HEK293 (cell line): ENCODE data around the gene SS18L1.

Experiments used
- CTCF ChIA-PET: fragments of 350-600 bp; formaldehyde crosslinking; extraction: SDS; loops from one replicate; lab custom pipeline; 2021; ENCODE audit warnings: antibody characterized with exemption; lab: Yijun Ruan, JAX
- POLR2A ChIA-PET: fragments of 300-600 bp; formaldehyde crosslinking; extraction: SDS; loops from one replicate; lab custom pipeline; 2020; ENCODE audit warnings: antibody characterized with exemption, inconsistent platforms; lab: Yijun Ruan, JAX
- H3K27ac ChIP-seq: fragments of 200-500 bp; sonication (Bioruptor generic); 2 replicates; pipeline ENCODE4 v1.5.1; 2014; ENCODE audit warnings: low read depth, low read length, control low read depth, inconsistent platforms; ENCODE audit errors: extremely low read depth
- H3K36me3 ChIP-seq, 2 experiments: fragments of 200-500 bp in 1 of 2; sonication (Bioruptor generic) in 1 of 2; 1 replicate in 1 of 2; 2 replicates in 1 of 2; pipeline ENCODE4 v1.5.1; 2014 to 2017; ENCODE audit warnings: inconsistent platforms in 2 of 2, low read length in 2 of 2; ENCODE audit not compliant: control insufficient read depth in 2 of 2, insufficient read depth in 1 of 2
- H3K4me1 ChIP-seq: fragments of 200-500 bp; sonication (Bioruptor generic); 2 replicates; pipeline ENCODE4 v1.5.1; 2014; ENCODE audit warnings: mild to moderate bottlenecking, low read length, inconsistent platforms; ENCODE audit not compliant: control insufficient read depth, insufficient read depth
- H3K4me3 ChIP-seq: 2 replicates; pipeline ENCODE4 v1.5.1; 2011; ENCODE audit warnings: low read depth, mild to moderate bottlenecking, control low read depth, low read length, moderate library complexity
- H3K9me3 ChIP-seq: fragments of 200-500 bp; sonication (Bioruptor generic); 2 replicates; pipeline ENCODE4 v1.5.1; 2014; ENCODE audit warnings: low read depth, low read length, inconsistent platforms; ENCODE audit not compliant: control insufficient read depth, insufficient read depth
- FEZF1 ChIP-seq: fragments of 450-650 bp; formaldehyde crosslinking; IDR thresholded peaks from 2 replicates; pipeline ENCODE4 v1.5.1; 2016; ENCODE audit warnings: missing biosample characterization, missing genetic modification characterization
- GLI4 ChIP-seq: fragments of 450-650 bp; formaldehyde crosslinking; IDR thresholded peaks from 2 replicates; pipeline ENCODE4 v1.5.1; 2016; ENCODE audit warnings: missing biosample characterization, missing genetic modification characterization
- HOXD13 ChIP-seq: sonication (generic); formaldehyde crosslinking; IDR thresholded peaks from 2 replicates; pipeline ENCODE4 v1.8.0; 2022; ENCODE audit warnings: missing genetic modification reagents, borderline replicate concordance
- PRDM1 ChIP-seq: fragments of 450-650 bp; formaldehyde crosslinking; IDR thresholded peaks from 2 replicates; pipeline ENCODE4; 2016; ENCODE audit warnings: missing biosample characterization, missing genetic modification characterization
- ZBTB17 ChIP-seq: fragments of 450-650 bp; formaldehyde crosslinking; IDR thresholded peaks from 2 replicates; pipeline ENCODE4 v1.5.1; 2016; ENCODE audit warnings: missing biosample characterization, missing genetic modification characterization
- ZBTB48 ChIP-seq: fragments of 450-650 bp; formaldehyde crosslinking; IDR thresholded peaks from 2 replicates; pipeline ENCODE4 v1.5.1; 2016; ENCODE audit warnings: missing biosample characterization, missing genetic modification characterization
- ZBTB8A ChIP-seq: fragments of 450-650 bp; formaldehyde crosslinking; IDR thresholded peaks from 2 replicates; pipeline ENCODE4 v1.5.1; 2016; ENCODE audit warnings: missing biosample characterization, missing genetic modification characterization
- ZNF16 ChIP-seq: fragments of 450-650 bp; formaldehyde crosslinking; IDR thresholded peaks from 2 replicates; pipeline ENCODE4 v1.5.1; 2016; ENCODE audit warnings: low read depth, missing biosample characterization, missing genetic modification characterization
- ZNF211 ChIP-seq: fragments of 450-650 bp; formaldehyde crosslinking; IDR thresholded peaks from 2 replicates; pipeline ENCODE4 v1.5.1; 2016; ENCODE audit warnings: low read depth, missing biosample characterization, missing genetic modification characterization
- ZNF280C ChIP-seq: fragments of 450-650 bp; formaldehyde crosslinking; IDR thresholded peaks from 2 replicates; pipeline ENCODE4 v1.5.1; 2016; ENCODE audit warnings: missing biosample characterization, missing genetic modification characterization
- ZNF354C ChIP-seq: fragments of 450-650 bp; formaldehyde crosslinking; IDR thresholded peaks from 2 replicates; pipeline ENCODE4 v1.5.1; 2016; ENCODE audit warnings: missing biosample characterization, missing genetic modification characterization, low read depth, borderline replicate concordance
- ZNF398 ChIP-seq: fragments of 450-650 bp; formaldehyde crosslinking; IDR thresholded peaks from 2 replicates; pipeline ENCODE4 v1.5.1; 2017; ENCODE audit warnings: missing biosample characterization, missing genetic modification characterization
- ZNF416 ChIP-seq: fragments of 450-650 bp; formaldehyde crosslinking; IDR thresholded peaks from 2 replicates; pipeline ENCODE4 v1.5.1; 2016; ENCODE audit warnings: missing biosample characterization, missing genetic modification characterization
- ZNF426 ChIP-seq: fragments of 450-650 bp; formaldehyde crosslinking; IDR thresholded peaks from 2 replicates; pipeline ENCODE4 v1.5.1; 2017; ENCODE audit warnings: missing biosample characterization, missing genetic modification characterization, mild to moderate bottlenecking, inconsistent platforms, moderate library complexity
- ZNF449 ChIP-seq: fragments of 450-650 bp; formaldehyde crosslinking; IDR thresholded peaks from 2 replicates; pipeline ENCODE4 v1.5.1; 2017; ENCODE audit warnings: missing biosample characterization, mild to moderate bottlenecking, missing genetic modification characterization, moderate library complexity
- ZNF660 ChIP-seq: fragments of 450-650 bp; IDR thresholded peaks from 2 replicates; pipeline ENCODE4 v1.5.1; 2018; ENCODE audit warnings: missing biosample characterization, mild to moderate bottlenecking, missing genetic modification characterization
- ZNF670 ChIP-seq: fragments of 450-650 bp; formaldehyde crosslinking; IDR thresholded peaks from 2 replicates; pipeline ENCODE4 v1.5.1; 2016; ENCODE audit warnings: missing biosample characterization, missing genetic modification characterization, low read depth
- ZNF776 ChIP-seq: fragments of 450-650 bp; formaldehyde crosslinking; IDR thresholded peaks from 2 replicates; pipeline ENCODE4 v1.5.0; 2017; ENCODE audit warnings: missing biosample characterization, missing genetic modification characterization, borderline replicate concordance
- ZSCAN16 ChIP-seq: fragments of 450-650 bp; formaldehyde crosslinking; IDR thresholded peaks from 2 replicates; pipeline ENCODE4 v1.5.1; 2016; ENCODE audit warnings: missing biosample characterization, missing genetic modification characterization
- TF ChIP-seq, protein P1 (sequence below): fragments of 450-650 bp; formaldehyde crosslinking; IDR thresholded peaks from 2 replicates; pipeline ENCODE4 v1.5.1; 2016; ENCODE audit warnings: missing biosample characterization, missing genetic modification characterization, borderline replicate concordance

The SS18L1 gene

GRCh38 chr20:62196286-62196685 lies 52.7 kb downstream of the SS18L1 start:
- Histone ChIP-seq H3K4me1 (no peaks in the 10 kb centered on the region), H3K4me3 (no peak overlapping the region), H3K27ac (no peak overlapping the region), H3K36me3 (peaks cover 14 to 78% of the 10 kb centered on the region in 2 experiments), H3K9me3 (no peaks in the 10 kb centered on the region)
- POLR2A ChIA-PET: no interaction called here
- CTCF ChIA-PET: interaction anchor here (0.6 kb wide), 1 partner anchor 187 kb away, joined by 3 read pairs; no protein-coding TSS in a partner anchor
- no peak for TF ChIP-seq ZSCAN16
- TF ChIP-seq, protein P1, sequence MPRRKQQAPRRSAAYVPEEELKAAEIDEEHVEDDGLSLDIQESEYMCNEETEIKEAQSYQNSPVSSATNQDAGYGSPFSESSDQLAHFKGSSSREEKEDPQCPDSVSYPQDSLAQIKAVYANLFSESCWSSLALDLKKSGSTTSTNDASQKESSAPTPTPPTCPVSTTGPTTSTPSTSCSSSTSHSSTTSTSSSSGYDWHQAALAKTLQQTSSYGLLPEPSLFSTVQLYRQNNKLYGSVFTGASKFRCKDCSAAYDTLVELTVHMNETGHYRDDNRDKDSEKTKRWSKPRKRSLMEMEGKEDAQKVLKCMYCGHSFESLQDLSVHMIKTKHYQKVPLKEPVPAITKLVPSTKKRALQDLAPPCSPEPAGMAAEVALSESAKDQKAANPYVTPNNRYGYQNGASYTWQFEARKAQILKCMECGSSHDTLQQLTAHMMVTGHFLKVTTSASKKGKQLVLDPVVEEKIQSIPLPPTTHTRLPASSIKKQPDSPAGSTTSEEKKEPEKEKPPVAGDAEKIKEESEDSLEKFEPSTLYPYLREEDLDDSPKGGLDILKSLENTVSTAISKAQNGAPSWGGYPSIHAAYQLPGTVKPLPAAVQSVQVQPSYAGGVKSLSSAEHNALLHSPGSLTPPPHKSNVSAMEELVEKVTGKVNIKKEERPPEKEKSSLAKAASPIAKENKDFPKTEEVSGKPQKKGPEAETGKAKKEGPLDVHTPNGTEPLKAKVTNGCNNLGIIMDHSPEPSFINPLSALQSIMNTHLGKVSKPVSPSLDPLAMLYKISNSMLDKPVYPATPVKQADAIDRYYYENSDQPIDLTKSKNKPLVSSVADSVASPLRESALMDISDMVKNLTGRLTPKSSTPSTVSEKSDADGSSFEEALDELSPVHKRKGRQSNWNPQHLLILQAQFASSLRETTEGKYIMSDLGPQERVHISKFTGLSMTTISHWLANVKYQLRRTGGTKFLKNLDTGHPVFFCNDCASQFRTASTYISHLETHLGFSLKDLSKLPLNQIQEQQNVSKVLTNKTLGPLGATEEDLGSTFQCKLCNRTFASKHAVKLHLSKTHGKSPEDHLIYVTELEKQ: no peak
- no peak for TF ChIP-seq ZNF416 (tag by site-specific recombination)

DNA sequence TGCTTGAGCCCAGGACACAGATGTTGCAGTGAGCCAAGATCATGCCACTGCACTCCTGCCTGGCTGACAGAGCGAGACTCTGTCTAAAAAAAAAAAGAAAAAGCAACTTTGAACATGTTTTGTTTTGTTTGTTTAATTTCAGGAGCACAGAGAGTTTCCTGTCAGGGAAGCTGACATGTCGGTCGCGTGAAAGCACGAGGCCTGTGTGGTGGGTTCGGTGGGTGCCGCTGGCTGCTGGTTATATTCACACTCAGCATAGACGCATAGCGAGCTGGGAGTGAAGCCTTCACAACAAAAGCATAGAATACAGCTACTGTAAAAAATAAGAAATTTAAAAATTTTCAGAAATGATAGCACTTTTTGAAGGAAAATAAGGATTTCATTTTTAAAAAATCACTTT lies 53.7 kb downstream of the SS18L1 start:
- Histone ChIP-seq H3K4me1 (no peaks in the 10 kb centered on the region), H3K36me3 (peaks cover 14 to 77% of the 10 kb centered on the region in 2 experiments), H3K27ac (no peak overlapping the region)
- TF ChIP-seq FEZF1 (tag by site-specific recombination) (no peak), HOXD13 (CRISPR knock-in tag) (no peak), GLI4 (tag by site-specific recombination) (no peak), ZNF354C (tag by site-specific recombination) (no peak), ZBTB8A (tag by site-specific recombination) (no peak), ZNF776 (no peak), ZBTB17 (no peak), PRDM1 (tag by site-specific recombination) (no peak), ZNF398 (no peak), ZNF449 (tag by site-specific recombination) (no peak)
- TF ChIP-seq, all 188 proteins: peak for 0
- Histone ChIP-seq H3K9me3 (no peaks in the 10 kb centered on the region), H3K4me3 (no peak overlapping the region)
- POLR2A ChIA-PET: no interaction called here
- CTCF ChIA-PET: interaction anchor here (0.6 kb wide), 1 partner anchor 208 kb away, joined by 3 read pairs; no protein-coding TSS in a partner anchor

DNA sequence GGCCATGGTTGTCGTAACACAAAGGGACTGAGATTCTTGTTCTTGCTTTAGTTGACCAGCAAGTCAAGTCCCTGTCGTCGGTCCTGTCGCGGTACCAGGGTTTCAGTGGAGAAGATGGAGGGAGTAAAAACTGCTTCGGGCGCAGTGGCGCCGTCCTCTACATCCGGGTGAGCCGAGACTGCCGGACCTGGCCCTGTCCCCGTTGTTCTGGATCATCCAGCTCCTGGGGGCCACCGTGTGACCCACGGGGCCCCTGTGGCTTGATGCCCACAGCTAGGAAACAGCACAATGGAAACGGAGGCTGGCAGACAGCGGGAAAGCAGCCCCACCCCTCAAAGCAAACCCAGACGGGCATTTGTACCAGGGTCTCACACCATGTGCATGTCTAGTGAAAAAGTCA lies 54.2 kb downstream of the SS18L1 start:
- TF ChIP-seq ZNF16 (tag by site-specific recombination) (no peak), ZNF426 (tag by site-specific recombination) (no peak), ZNF280C (tag by site-specific recombination) (no peak), ZNF660 (tag by site-specific recombination) (no peak), ZBTB48 (tag by site-specific recombination) (no peak), ZNF211 (tag by site-specific recombination) (no peak), ZNF670 (no peak)
- H3K4me1 ChIP-seq: no peaks in the 10 kb centered on the region
- H3K4me3 ChIP-seq: no peak overlapping the region
- H3K27ac ChIP-seq: no peak overlapping the region
- ChIA-PET CTCF (interaction anchor here (0.6 kb wide), 1 partner anchor 208 kb away, joined by 3 read pairs; no protein-coding TSS in a partner anchor), POLR2A (no interaction called here)
- no peaks in the 10 kb centered on the region for H3K9me3 ChIP-seq
- peaks cover 14 to 77% of the 10 kb centered on the region in 2 experiments for H3K36me3 ChIP-seq
